B cell (primary cell): ENCODE data around the gene GAK. TPM values are rescaled to one million over a fixed set of nuclear protein-coding genes. Genes with fewer than 3 reads are reported as not detected.
"Not testable (repeated sequence)": the region's sequence is repeated elsewhere in the genome, so short reads cannot be mapped to it uniquely, and the experiment has no call there.

ENCODE experiments used
- ATAC-seq: fragments of 200-7000 bp; cut with Tn5 transposase; one replicate; pipeline ENCODE4 v1.10.0; 2021; ENCODE audit warnings: low read depth, mild to moderate bottlenecking, moderate number of reproducible peaks, moderate library complexity
- CTCF ChIA-PET: fragments of 350-600 bp; sonication (Branson Sonifier 250); formaldehyde crosslinking; loops from one replicate; lab custom pipeline; 2021; ENCODE audit warnings: antibody characterized with exemption, inconsistent platforms; lab: Charles Lee
- POLR2A ChIA-PET: fragments of 350-600 bp; sonication (Branson Sonifier 250); formaldehyde crosslinking; loops from one replicate; lab custom pipeline; 2021; ENCODE audit warnings: antibody characterized with exemption; lab: Charles Lee
- DNase-seq: peaks from one replicate; pipeline ENCODE4 v3.0.0; 2013
- H2AFZ ChIP-seq: 2 replicates; pipeline ENCODE4 v1.6.1; 2012; ENCODE audit warnings: mild to moderate bottlenecking, low read depth, low read length; ENCODE audit not compliant: insufficient read depth, poor library complexity, severe bottlenecking
- H3K27ac ChIP-seq, 2 donors: 1 replicate in 1 of 2; 2 replicates in 1 of 2; pipeline ENCODE4 v1.5.1; 2012 to 2013; ENCODE audit warnings: low read length in 2 of 2, mild to moderate bottlenecking in 2 of 2, moderate library complexity in 1 of 2
- H3K27me3 ChIP-seq, 4 experiments: fragments of 200-600 bp in 1 of 4; sonication (generic) in 1 of 4; replicated peaks in 1 of 4; 1 replicate in 2 of 4; 2 replicates in 2 of 4; pipeline versions ENCODE4 v1.6.1 to v1.7.0; 2013 to 2016; ENCODE audit warnings: low read length in 3 of 4, mild to moderate bottlenecking in 2 of 4, mixed read lengths in 1 of 4, moderate library complexity in 1 of 4; ENCODE audit not compliant: insufficient read depth in 4 of 4, control insufficient read depth in 3 of 4; ENCODE audit errors: control extremely low read depth in 1 of 4
- H3K36me3 ChIP-seq, 2 experiments: replicated peaks in 1 of 2; 1 replicate in 1 of 2; 2 replicates in 1 of 2; pipeline versions ENCODE4 v1.6.1 to v1.7.1; 2013; ENCODE audit warnings: low read length in 1 of 2; ENCODE audit not compliant: insufficient read depth in 2 of 2, control insufficient read depth in 1 of 2; ENCODE audit errors: control extremely low read depth in 1 of 2, extremely low read depth in 1 of 2
- H3K4me1 ChIP-seq, 2 donors: fragments of 200-600 bp in 1 of 2; sonication (generic) in 1 of 2; 1 replicate in 1 of 2; 2 replicates in 1 of 2; pipeline versions ENCODE4 v1.5.1 to v1.6.1; 2013 to 2017; ENCODE audit warnings: low read length in 2 of 2; ENCODE audit not compliant: control insufficient read depth in 2 of 2, insufficient read depth in 2 of 2
- H3K4me2 ChIP-seq: replicated peaks from 2 replicates; pipeline ENCODE3; 2012; ENCODE audit warnings: mild to moderate bottlenecking, low read depth, low read length; ENCODE audit not compliant: poor library complexity, severe bottlenecking
- H3K4me3 ChIP-seq, 5 experiments: fragments of 200-600 bp in 1 of 5; sonication (generic) in 1 of 5; 1 replicate in 3 of 5; 2 replicates in 2 of 5; pipeline versions ENCODE4 v1.5.1 to v1.7.0; 2011 to 2016; ENCODE audit warnings: low read length in 4 of 5, mild to moderate bottlenecking in 4 of 5, low read depth in 2 of 5, control low read depth in 1 of 5, moderate library complexity in 1 of 5; ENCODE audit not compliant: insufficient read depth in 1 of 5; ENCODE audit errors: control extremely low read depth in 1 of 5, extremely low read depth in 1 of 5
- H3K79me2 ChIP-seq: fragments of 200-600 bp; sonication (generic); one replicate; pipeline ENCODE4 v1.6.0; 2016; ENCODE audit warnings: low read length; ENCODE audit not compliant: control insufficient read depth, insufficient read depth
- H3K9ac ChIP-seq: fragments of 200-600 bp; sonication (generic); 2 replicates; pipeline ENCODE4 v1.6.1; 2017; ENCODE audit warnings: mild to moderate bottlenecking, low read length, moderate library complexity
- H3K9me3 ChIP-seq, 3 donors: one replicate each; pipeline versions ENCODE4 v1.6.1 to v1.7.1; 2013; ENCODE audit warnings: low read length in 2 of 3; ENCODE audit not compliant: control insufficient read depth in 2 of 3, insufficient read depth in 1 of 3; ENCODE audit errors: control extremely low read depth in 1 of 3
- H4K20me1 ChIP-seq: 2 replicates; pipeline ENCODE4 v1.6.0; 2012; ENCODE audit warnings: mild to moderate bottlenecking, low read length; ENCODE audit not compliant: insufficient read depth, control insufficient read depth, poor library complexity, severe bottlenecking
- H3K27ac Mint-ChIP-seq: one replicate; pipeline ENCODE4 v1.8.0; 2021; ENCODE audit warnings: mixed read lengths
- H3K27me3 Mint-ChIP-seq: one replicate; pipeline ENCODE4 v1.8.0; 2021; ENCODE audit warnings: mixed read lengths
- H3K4me1 Mint-ChIP-seq: one replicate; pipeline ENCODE4 v1.8.0; 2021; ENCODE audit warnings: mixed read lengths
- H3K4me3 Mint-ChIP-seq: one replicate; pipeline ENCODE4 v1.8.0; 2021; ENCODE audit warnings: mixed read lengths
- H3K9me3 Mint-ChIP-seq: one replicate; pipeline ENCODE4 v1.8.0; 2022; ENCODE audit warnings: mixed read lengths; ENCODE audit not compliant: insufficient read depth
- CTCF ChIP-seq: fragments of 200-600 bp; IDR thresholded peaks from one replicate; pipeline ENCODE4 v1.8.0; 2022; ENCODE audit warnings: antibody characterized with exemption, mild to moderate bottlenecking
- EZH2 ChIP-seq: IDR thresholded peaks from 2 replicates; pipeline ENCODE4 v1.6.1; 2012; ENCODE audit warnings: borderline replicate concordance, low read depth, mild to moderate bottlenecking, moderate library complexity, low read length; ENCODE audit not compliant: insufficient read depth, poor library complexity, severe bottlenecking
- WGBS: methylation state at CpG from one replicate; pipeline ENCODE4 v1.1.5; 2013; ENCODE audit warnings: missing lambda C conversion rate; ENCODE audit not compliant: insufficient coverage; 5-methylcytosine and 5-hydroxymethylcytosine counted together
- intact Hi-C: fragments of 100-400 bp; cut with micrococcal nuclease; formaldehyde crosslinking; loops from one replicate; pipeline ENCODE4 v1.10.0; 2022
- polyA plus RNA-seq: library from polyadenylated mRNA; depleted of rRNA; stranded (reverse); fragments of >200 nt; gene quantifications from 2 replicates; pipeline ENCODE4 v1.2.3, GENCODE V29; 2012
- total RNA-seq, 2 donors: library from RNA; stranded (reverse); fragments of 120-200 nt in 1 of 2; gene quantifications; 1 replicate in 1 of 2; 2 replicates in 1 of 2; pipeline versions ENCODE4 v1.2.3 to v1.2.4, GENCODE V29; 2013 to 2022

Gene GAK
- total and polyA plus RNA-seq, 2 donors (not counting 1 experiment from before 2014, with no cell fraction given), result 113 to 283 TPM

GRCh38 chr4:929096-929765 is 2.9 kb downstream of the GAK start:
- H3K9ac ChIP-seq, result no peak overlapping the region
- intact Hi-C loops, result no loop called here
- Mint-ChIP-seq H3K4me1 (peaks cover 79% of the 10 kb centered on the region), H3K9me3 (no peaks in the 10 kb centered on the region), H3K27me3 (no peaks in the 10 kb centered on the region), H3K4me3 (no peak overlapping the region), H3K27ac (no peak overlapping the region)
- no peaks in the 10 kb centered on the region for H3K9me3 ChIP-seq
- H3K27me3 ChIP-seq, result no peaks in the 10 kb centered on the region
- peaks cover 61% of the 10 kb centered on the region for H4K20me1 ChIP-seq
- DNase-seq (no peak), ATAC-seq (no peak)
- no peak overlapping the region for H3K27ac ChIP-seq
- POLR2A ChIA-PET, result no interaction called here
- 97% methylated on average over 15 of the region's 17 CpGs for WGBS
- peak overlapping the region; percentile 18 for H3K4me2 ChIP-seq
- peaks cover 92% of the 10 kb centered on the region for H3K79me2 ChIP-seq
- TF ChIP-seq CTCF, result no peak
- TF ChIP-seq EZH2, result no peak
- no peak overlapping the region for H3K4me3 ChIP-seq
- peaks cover 0 to 14% of the 10 kb centered on the region in 2 experiments for H3K36me3 ChIP-seq
- peaks cover 57 to 67% of the 10 kb centered on the region in 2 donors for H3K4me1 ChIP-seq
- H2AFZ ChIP-seq, result no peak overlapping the region
- CTCF ChIA-PET, result interaction anchor here (9.9 kb wide), 1 partner anchor 58 kb away, joined by 68 read pairs; the partner anchor contains the start of gene IDUA

GRCh38 chr4:927566-927965 is 4.5 kb downstream of the GAK start:
- H3K9ac ChIP-seq, H2AFZ ChIP-seq, H3K4me3 Mint-ChIP-seq, H3K4me2 ChIP-seq, CTCF ChIA-PET, H3K27ac Mint-ChIP-seq, intact Hi-C loops, H3K9me3 ChIP-seq, H3K27me3 Mint-ChIP-seq, H3K27ac ChIP-seq, H3K4me3 ChIP-seq, DNase-seq, POLR2A ChIA-PET, ATAC-seq, H3K9me3 Mint-ChIP-seq, H3K27me3 ChIP-seq: not testable (repeated sequence)
- H3K4me1 ChIP-seq, result peaks cover 59 to 67% of the 10 kb centered on the region in 2 donors
- peaks cover 77% of the 10 kb centered on the region for H3K4me1 Mint-ChIP-seq
- peaks cover 86% of the 10 kb centered on the region for H3K79me2 ChIP-seq
- peaks cover 76% of the 10 kb centered on the region for H4K20me1 ChIP-seq
- H3K36me3 ChIP-seq, result peaks cover 0 to 14% of the 10 kb centered on the region in 2 experiments
- WGBS, result 100% methylated on average over 10 of the region's 21 CpGs
